GM12878 (cell line): Measurements from ENCODE around the gene SLIT1. TPM values are rescaled to one million over a fixed set of nuclear protein-coding genes. Genes with fewer than 3 reads are reported as not detected.

ENCODE experiments used
- ATAC-seq: fragments of 200-7000 bp; cut with Tn5 transposase; 3 replicates; pipeline ENCODE4 v1.9.1; 2020; ENCODE audit warnings: mild to moderate bottlenecking, moderate library complexity
- BruUV-seq: library from RNA; stranded (reverse); fragments of 400-500 nt; replicated peaks from 2 replicates; lab custom pipeline; 2021; lab: Mats Ljungman, UMichigan
- CTCF ChIA-PET: fragments of 300-600 bp; sonication (Branson Sonifier 250); formaldehyde crosslinking; extraction: SDS; loops from one replicate; lab custom pipeline; 2021; ENCODE audit warnings: inconsistent platforms; lab: Yijun Ruan, JAX
- POLR2A ChIA-PET: fragments of 350-600 bp; formaldehyde crosslinking; extraction: SDS; loops from one replicate; lab custom pipeline; 2021; ENCODE audit warnings: inconsistent platforms; lab: Charles Lee
- RAD21 ChIA-PET: fragments of 300-600 bp; sonication (Branson Sonifier 250); formaldehyde crosslinking; loops from one replicate; lab custom pipeline; 2023; ENCODE audit warnings: antibody characterized with exemption; ENCODE audit not compliant: unreplicated experiment; lab: Charles Lee
- SMC1A ChIA-PET: fragments of 300-600 bp; sonication (Branson Sonifier 250); formaldehyde crosslinking; loops from one replicate; lab custom pipeline; 2023; ENCODE audit not compliant: unreplicated experiment, uncharacterized antibody; lab: Charles Lee
- DNase-seq: peaks from one replicate; pipeline ENCODE4 v3.0.0-alpha.2; 2011; ENCODE audit warnings: low read depth, low spot score
- FAIRE-seq: peaks from 3 replicates; lab custom pipeline; 2011; peaks lifted over from hg19 to GRCh38; lab: Jason Lieb, UNC
- H2AFZ ChIP-seq: 2 replicates; pipeline ENCODE4 v1.6.0; 2011; ENCODE audit warnings: low read depth, low read length, control low read depth; ENCODE audit not compliant: control insufficient read depth
- H3K27ac ChIP-seq: 2 replicates; pipeline ENCODE4 v1.5.1; 2011; ENCODE audit warnings: control low read depth; ENCODE audit not compliant: control insufficient read depth, insufficient read depth
- H3K27me3 ChIP-seq, 2 experiments: replicated peaks in 1 of 2; 2 replicates each; pipeline versions ENCODE4 v1.6.0 to v1.6.1; 2011; ENCODE audit warnings: low read length in 1 of 2; ENCODE audit not compliant: control insufficient read depth in 2 of 2, insufficient read depth in 2 of 2
- H3K36me3 ChIP-seq, 2 experiments: 2 replicates each; pipeline ENCODE4 v1.5.1; 2011; ENCODE audit warnings: low read length in 1 of 2; ENCODE audit not compliant: control insufficient read depth in 2 of 2, insufficient read depth in 2 of 2
- H3K4me1 ChIP-seq: 2 replicates; pipeline ENCODE4 v1.6.1; 2011; ENCODE audit warnings: mild to moderate bottlenecking, low read length, moderate library complexity, mixed read lengths; ENCODE audit not compliant: control insufficient read depth, insufficient read depth
- H3K4me2 ChIP-seq: 2 replicates; pipeline ENCODE4 v1.6.0; 2011; ENCODE audit warnings: control low read depth; ENCODE audit not compliant: control insufficient read depth, insufficient read depth
- H3K4me3 ChIP-seq: fragments of 200-600 bp; sonication (generic); 2 replicates; pipeline ENCODE4 v1.5.1; 2016
- H3K79me2 ChIP-seq: 2 replicates; pipeline ENCODE4 v1.6.0; 2011; ENCODE audit warnings: low read length; ENCODE audit not compliant: control insufficient read depth, insufficient read depth
- H3K9ac ChIP-seq: 2 replicates; pipeline ENCODE4 v1.8.0; 2011; ENCODE audit warnings: low read length, control low read depth, mixed read lengths; ENCODE audit not compliant: control insufficient read depth, insufficient read depth
- H3K9me3 ChIP-seq: replicated peaks from 3 replicates; pipeline ENCODE4 v1.5.1; 2011; ENCODE audit warnings: mild to moderate bottlenecking, low read length; ENCODE audit not compliant: control insufficient read depth, insufficient read depth
- H4K20me1 ChIP-seq: 2 replicates; pipeline ENCODE4 v1.6.0; 2011; ENCODE audit not compliant: control insufficient read depth, insufficient read depth
- ATF7 ChIP-seq: fragments of 450-650 bp; IDR thresholded peaks from 2 replicates; pipeline ENCODE4 v1.6.1; 2016; ENCODE audit warnings: low read depth, mild to moderate bottlenecking
- CHD2 ChIP-seq: IDR thresholded peaks from 2 replicates; pipeline ENCODE4 v1.6.1; 2011; ENCODE audit warnings: low read depth, low read length, improper control_type of control experiment, borderline replicate concordance
- CREB1 ChIP-seq: IDR thresholded peaks from 2 replicates; pipeline ENCODE4 v1.6.1; 2012; ENCODE audit warnings: low read depth, mild to moderate bottlenecking, inconsistent platforms
- NFIC ChIP-seq: IDR thresholded peaks from 2 replicates; pipeline ENCODE4 v1.6.1; 2012; ENCODE audit warnings: low read depth, mild to moderate bottlenecking, inconsistent platforms, low read length, moderate library complexity
- NKRF ChIP-seq: fragments of 450-650 bp; conservative IDR thresholded peaks from 2 replicates; pipeline ENCODE4 v1.6.1; 2017; ENCODE audit warnings: mild to moderate bottlenecking, moderate library complexity
- NR2C1 ChIP-seq: fragments of 450-650 bp; IDR thresholded peaks from 2 replicates; pipeline ENCODE4 v1.6.1; 2017; ENCODE audit warnings: antibody characterized with exemption, mild to moderate bottlenecking, moderate library complexity
- POLR2A ChIP-seq: IDR thresholded peaks from 2 replicates; pipeline ENCODE4 v1.6.1; 2011; ENCODE audit warnings: low read depth, mild to moderate bottlenecking, low read length
- POLR2AphosphoS2 ChIP-seq: IDR thresholded peaks from 2 replicates; pipeline ENCODE4 v1.6.1; 2011; ENCODE audit warnings: low read depth, mild to moderate bottlenecking, low read length, improper control_type of control experiment, moderate library complexity
- STAT1 ChIP-seq: fragments of 450-650 bp; conservative IDR thresholded peaks from 2 replicates; pipeline ENCODE4 v1.6.1; 2014; ENCODE audit warnings: antibody characterized with exemption, mild to moderate bottlenecking
- TCF7 ChIP-seq: IDR thresholded peaks from 2 replicates; pipeline ENCODE4 v1.6.1; 2014; ENCODE audit warnings: antibody characterized with exemption, borderline replicate concordance
- ZNF274 ChIP-seq: IDR thresholded peaks from one replicate; pipeline ENCODE4 v1.8.0; 2011; ENCODE audit not compliant: insufficient read length, insufficient read depth
- WGBS: methylation state at CpG from one replicate; pipeline ENCODE4 v1.1.6; 2016; ENCODE audit warnings: low lambda C conversion rate; ENCODE audit not compliant: insufficient replicate concordance, insufficient coverage; ENCODE audit errors: missing lambda C conversion rate; 5-methylcytosine and 5-hydroxymethylcytosine counted together
- in situ Hi-C: fragments of 300-500 bp; cut with MboI; formaldehyde crosslinking; loops from 9 replicates; pipeline ENCODE4 v1.14.3; 2018; ENCODE audit warnings: mixed read lengths
- intact Hi-C: fragments of 100-400 bp; cut with micrococcal nuclease; formaldehyde crosslinking; loops from one replicate; pipeline ENCODE4 v1.14.2; 2022; ENCODE audit not compliant: unreplicated experiment
- polyA plus RNA-seq, 11 experiments: library from polyadenylated mRNA; depleted of rRNA in 4 of 11; unstranded in 6 of 11; stranded (reverse) in 5 of 11; fragments of >200 nt; fragmentation: Nextera tagmentation in 4 of 11; fragmentation: Illumina TruSeq in 1 of 11; extraction: Ambion mirVana in 4 of 11; extraction: Trizol in 1 of 11; gene quantifications; 1 replicate in 1 of 11; 2 replicates in 10 of 11; pipeline versions ENCODE4 v1.2.1 to v1.2.3, GENCODE V29; 2011 to 2016; ENCODE audit warnings: inconsistent platforms in 2 of 11, missing spikeins in 2 of 11, low read depth in 1 of 11
- total RNA-seq, 4 experiments: library from RNA; depleted of rRNA in 3 of 4; stranded (reverse); fragments of >200 nt in 3 of 4; fragmentation: Illumina TruSeq in 1 of 4; extraction: Trizol in 1 of 4; gene quantifications; 2 replicates each; pipeline versions ENCODE4 v1.2.1 to v1.2.3, GENCODE V29; 2013 to 2021

SLIT1 gene
- total and polyA plus RNA-seq, 10 of the 15 experiments (the other 5 are each of a cell fraction or from before 2014, with no cell fraction given), result 0.04 to 0.19 (median 0.06) TPM; not detected in 4

- TF ChIP-seq STAT1 (no peak), TCF7 (no peak), NR2C1 (no peak), NFIC (no peak)
These were observed 197.9 kb downstream of the SLIT1 start (continued) for GRCh38 chr10:96987842-96988175.

- in situ Hi-C loops, result no loop called here
- no peak for TF ChIP-seq POLR2AphosphoS2
- TF ChIP-seq POLR2A, result no peak
- TF ChIP-seq NFIC, result no peak
- TF ChIP-seq NKRF, result no peak
- no peak for TF ChIP-seq CREB1
- no peak for TF ChIP-seq ZNF274
- TF ChIP-seq CHD2, result no peak
- TF ChIP-seq ATF7, result no peak
- TF ChIP-seq, all 136 proteins: peak for 0
- Histone ChIP-seq H3K9me3 (no peaks in the 10 kb centered on the region), H3K4me1 (peaks cover 18% of the 10 kb centered on the region), H3K27me3 (no peaks in the 10 kb centered on the region), H3K9ac (no peak overlapping the region), H3K79me2 (no peaks in the 10 kb centered on the region), H3K27ac (no peak overlapping the region), H3K36me3 (peaks cover 0 to 2% of the 10 kb centered on the region in 2 experiments; a peak in 2 of 4 replicates), H3K4me3 (no peak overlapping the region), H3K4me2 (no peak overlapping the region), H4K20me1 (no peaks in the 10 kb centered on the region), H2AFZ (no peak overlapping the region)
- SMC1A ChIA-PET, result interaction anchor here (4.1 to 10.2 kb wide), 3 partner anchors 7 to 38 kb away, joined by 16 to 96 read pairs (median 25); no protein-coding TSS in a partner anchor
- ATAC-seq (no peak), DNase-seq (no peak), FAIRE-seq (no peak)
- RAD21 ChIA-PET, result no interaction called here
- WGBS, result 94% methylated on average over 2 of the region's 2 CpGs
- intact Hi-C loops, result no loop called here
- no TSS peak for BruUV-seq
- CTCF ChIA-PET, result interaction anchor here (4.8 to 8.2 kb wide), 3 partner anchors 12 to 50 kb away, joined by 25 to 85 read pairs (median 28); no protein-coding TSS in a partner anchor
- POLR2A ChIA-PET, result no interaction called here
These were observed 198.5 kb downstream of the SLIT1 start for GRCh38 chr10:96987141-96987841.
